KMS-11 (cell line): ENCODE data around the gene MACIR.

Source experiments
- H2AFZ ChIP-seq: fragments of 200-600 bp; sonication (generic); 2 replicates; pipeline ENCODE4 v1.6.1; 2016; ENCODE audit warnings: antibody characterized with exemption, mixed run types, low read depth
- H3K27ac ChIP-seq: fragments of 200-600 bp; sonication (generic); 2 replicates; pipeline ENCODE4 v1.6.1; 2016; ENCODE audit warnings: mild to moderate bottlenecking, mixed run types
- H3K27me3 ChIP-seq: fragments of 200-600 bp; sonication (generic); 2 replicates; pipeline ENCODE4 v1.6.1; 2017; ENCODE audit warnings: mild to moderate bottlenecking, low read depth, mixed run types, moderate library complexity; ENCODE audit not compliant: insufficient read depth
- H3K36me3 ChIP-seq: fragments of 200-600 bp; sonication (generic); 2 replicates; pipeline ENCODE4 v1.6.1; 2017; ENCODE audit warnings: mild to moderate bottlenecking, mixed run types; ENCODE audit not compliant: insufficient read depth
- H3K4me1 ChIP-seq: fragments of 200-600 bp; sonication (generic); 2 replicates; pipeline ENCODE4 v1.6.1; 2016; ENCODE audit warnings: mild to moderate bottlenecking, low read depth, mixed run types; ENCODE audit not compliant: poor library complexity, severe bottlenecking
- H3K4me2 ChIP-seq: fragments of 200-600 bp; sonication (generic); 2 replicates; pipeline ENCODE4 v1.7.0; 2016; ENCODE audit warnings: mild to moderate bottlenecking, mixed run types
- H3K4me3 ChIP-seq: fragments of 200-600 bp; sonication (generic); IDR thresholded peaks from 2 replicates; pipeline ENCODE4 v1.6.1; 2017; ENCODE audit warnings: low read depth, low read length, mixed read lengths; ENCODE audit not compliant: insufficient read depth
- H3K79me2 ChIP-seq: fragments of 200-600 bp; sonication (generic); 2 replicates; pipeline ENCODE4 v1.6.1; 2016; ENCODE audit warnings: low read depth, mixed run types; ENCODE audit not compliant: insufficient read depth
- H3K9ac ChIP-seq: fragments of 200-600 bp; sonication (generic); 2 replicates; pipeline ENCODE4 v1.6.1; 2016; ENCODE audit warnings: mild to moderate bottlenecking, mixed run types
- H4K20me1 ChIP-seq: fragments of 200-600 bp; sonication (generic); 2 replicates; pipeline ENCODE4 v1.6.1; 2016; ENCODE audit warnings: mild to moderate bottlenecking, mixed run types; ENCODE audit not compliant: insufficient read depth
- TF ChIP-seq, protein P1 (sequence below): fragments of 200-600 bp; sonication (generic); conservative IDR thresholded peaks from 2 replicates; pipeline ENCODE4 v1.6.1; 2017; ENCODE audit warnings: low read depth, mild to moderate bottlenecking, antibody characterized with exemption, low read length, moderate library complexity, mixed read lengths

Gene MACIR

DNA sequence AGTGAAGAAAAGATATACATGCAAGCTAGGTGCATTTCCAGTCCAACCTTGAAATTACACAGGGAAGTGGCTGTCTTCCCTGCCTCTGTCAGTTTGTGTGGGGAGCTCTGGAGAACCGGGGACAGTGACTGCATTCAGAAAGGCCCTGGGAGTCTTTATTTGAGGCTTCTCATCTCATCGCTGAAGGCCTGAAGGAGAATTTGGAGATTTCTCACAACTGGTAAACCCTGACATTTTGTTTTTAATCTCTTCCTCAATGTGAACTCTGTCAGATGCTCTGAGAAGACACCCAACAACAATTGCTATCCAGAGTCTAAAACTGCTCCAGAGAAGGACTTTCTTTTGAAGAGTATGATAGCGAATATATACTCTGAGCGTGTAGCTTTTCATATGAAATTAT, 33.0 kb downstream of the MACIR start:
- Histone ChIP-seq H3K79me2 (no peaks in the 10 kb centered on the region), H3K4me2 (no peak overlapping the region), H3K27ac (no peak overlapping the region), H3K9ac (no peak overlapping the region), H3K4me3 (no peak overlapping the region), H3K27me3 (no peaks in the 10 kb centered on the region), H4K20me1 (no peaks in the 10 kb centered on the region), H3K4me1 (no peaks in the 10 kb centered on the region), H3K36me3 (no peaks in the 10 kb centered on the region), H2AFZ (no peak overlapping the region)
- TF ChIP-seq, protein P1, sequence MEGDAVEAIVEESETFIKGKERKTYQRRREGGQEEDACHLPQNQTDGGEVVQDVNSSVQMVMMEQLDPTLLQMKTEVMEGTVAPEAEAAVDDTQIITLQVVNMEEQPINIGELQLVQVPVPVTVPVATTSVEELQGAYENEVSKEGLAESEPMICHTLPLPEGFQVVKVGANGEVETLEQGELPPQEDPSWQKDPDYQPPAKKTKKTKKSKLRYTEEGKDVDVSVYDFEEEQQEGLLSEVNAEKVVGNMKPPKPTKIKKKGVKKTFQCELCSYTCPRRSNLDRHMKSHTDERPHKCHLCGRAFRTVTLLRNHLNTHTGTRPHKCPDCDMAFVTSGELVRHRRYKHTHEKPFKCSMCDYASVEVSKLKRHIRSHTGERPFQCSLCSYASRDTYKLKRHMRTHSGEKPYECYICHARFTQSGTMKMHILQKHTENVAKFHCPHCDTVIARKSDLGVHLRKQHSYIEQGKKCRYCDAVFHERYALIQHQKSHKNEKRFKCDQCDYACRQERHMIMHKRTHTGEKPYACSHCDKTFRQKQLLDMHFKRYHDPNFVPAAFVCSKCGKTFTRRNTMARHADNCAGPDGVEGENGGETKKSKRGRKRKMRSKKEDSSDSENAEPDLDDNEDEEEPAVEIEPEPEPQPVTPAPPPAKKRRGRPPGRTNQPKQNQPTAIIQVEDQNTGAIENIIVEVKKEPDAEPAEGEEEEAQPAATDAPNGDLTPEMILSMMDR, result no peak

DNA sequence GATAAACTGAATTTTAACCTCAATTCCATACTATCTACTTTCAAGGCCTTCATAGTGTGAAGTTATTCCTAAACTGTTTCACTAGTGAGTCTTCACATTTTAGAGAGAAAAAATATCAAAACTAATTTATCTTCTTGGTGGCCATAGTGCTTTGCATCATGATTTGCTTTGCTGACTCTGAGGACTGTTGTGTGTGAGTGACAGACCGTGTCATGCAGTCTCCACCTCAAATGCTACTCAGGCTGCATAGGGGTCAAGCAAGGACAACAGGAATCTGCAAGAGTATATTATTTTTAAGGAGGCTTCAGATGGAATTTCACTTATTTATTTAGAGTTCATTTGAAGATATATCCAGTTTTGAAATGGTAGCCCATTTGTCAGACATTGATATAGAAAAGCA, 34.5 kb downstream of the MACIR start:
- Histone ChIP-seq H2AFZ (no peak overlapping the region), H3K27me3 (no peaks in the 10 kb centered on the region), H3K4me1 (no peaks in the 10 kb centered on the region), H3K27ac (no peak overlapping the region), H3K4me3 (no peak overlapping the region), H3K36me3 (no peaks in the 10 kb centered on the region), H4K20me1 (no peaks in the 10 kb centered on the region), H3K4me2 (no peak overlapping the region), H3K79me2 (no peaks in the 10 kb centered on the region), H3K9ac (no peak overlapping the region)
- TF ChIP-seq, protein P1, result no peak

DNA sequence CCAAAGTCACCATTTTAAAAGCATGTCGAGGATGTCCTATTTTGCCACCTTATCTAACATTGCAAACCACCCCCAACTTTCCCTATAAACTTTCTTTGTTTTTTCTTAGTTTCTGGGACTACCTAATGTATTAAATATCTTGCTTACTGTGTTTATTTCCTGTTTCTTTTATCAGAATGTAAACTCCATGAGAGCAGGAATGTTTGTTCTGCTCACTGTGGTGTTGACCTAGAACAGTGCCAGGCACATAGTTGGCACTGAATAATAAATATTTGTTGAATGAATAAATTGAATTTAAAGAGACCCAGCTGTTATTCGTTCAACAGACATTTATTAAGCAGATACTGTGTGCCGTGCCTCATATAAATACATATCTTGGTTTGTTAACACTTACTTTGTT, 35.2 kb downstream of the MACIR start:
- Histone ChIP-seq H3K4me3 (no peak overlapping the region), H3K4me2 (no peak overlapping the region), H3K79me2 (no peaks in the 10 kb centered on the region), H3K36me3 (no peaks in the 10 kb centered on the region), H3K27me3 (no peaks in the 10 kb centered on the region), H3K4me1 (no peaks in the 10 kb centered on the region), H3K9ac (no peak overlapping the region), H2AFZ (no peak overlapping the region), H4K20me1 (no peaks in the 10 kb centered on the region), H3K27ac (no peak overlapping the region)
- TF ChIP-seq, protein P1, result no peak

DNA sequence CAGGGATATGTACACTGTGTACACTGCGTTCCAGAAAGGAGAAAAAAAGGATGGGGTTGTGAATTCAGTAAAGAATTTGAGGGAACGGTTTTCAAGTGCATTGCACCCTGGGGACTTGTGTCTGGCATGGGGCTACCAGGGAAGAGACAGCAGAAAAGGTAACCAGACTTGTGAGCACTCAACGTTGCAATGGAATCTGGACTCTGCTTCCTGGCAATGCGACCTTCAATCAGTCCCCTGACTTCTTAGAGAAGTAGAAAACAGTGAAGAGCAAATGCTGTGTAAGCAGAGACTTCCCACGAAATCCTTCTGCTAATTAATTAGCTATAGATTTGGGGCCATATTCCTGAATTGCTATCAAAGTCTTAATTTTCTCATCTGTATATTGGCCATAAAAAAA, 36.3 kb downstream of the MACIR start:
- Histone ChIP-seq H3K4me1 (no peaks in the 10 kb centered on the region), H3K79me2 (no peaks in the 10 kb centered on the region), H3K4me2 (no peak overlapping the region), H3K9ac (no peak overlapping the region), H3K36me3 (no peaks in the 10 kb centered on the region), H2AFZ (no peak overlapping the region), H3K4me3 (no peak overlapping the region), H4K20me1 (no peaks in the 10 kb centered on the region), H3K27me3 (no peaks in the 10 kb centered on the region), H3K27ac (no peak overlapping the region)
- TF ChIP-seq, protein P1, result no peak

DNA sequence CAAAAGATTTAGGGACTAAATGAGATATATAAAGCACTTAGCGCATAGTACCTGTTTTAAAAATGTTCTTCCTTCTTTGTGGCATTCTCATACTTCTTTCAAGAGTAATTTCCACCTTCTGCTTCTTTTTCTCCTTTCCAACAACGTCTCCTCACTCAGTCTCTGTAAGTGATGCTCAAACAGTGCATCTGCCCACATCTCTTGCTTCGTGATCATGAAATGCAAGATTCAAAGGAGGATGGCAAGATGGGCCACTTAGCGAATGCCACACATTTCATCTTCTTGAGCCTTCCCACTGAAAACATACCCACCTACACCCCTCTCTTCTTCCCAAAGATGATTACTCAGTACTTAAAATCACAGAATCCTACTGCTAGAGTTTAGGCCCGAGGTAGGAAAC, 36.9 kb downstream of the MACIR start:
- TF ChIP-seq, protein P1, result no peak
- H3K9ac ChIP-seq, result no peak overlapping the region
- H3K4me3 ChIP-seq, result no peak overlapping the region
- no peaks in the 10 kb centered on the region for H3K36me3 ChIP-seq
- H4K20me1 ChIP-seq, result no peaks in the 10 kb centered on the region
- no peak overlapping the region for H3K27ac ChIP-seq
- no peaks in the 10 kb centered on the region for H3K4me1 ChIP-seq
- no peaks in the 10 kb centered on the region for H3K27me3 ChIP-seq
- H3K79me2 ChIP-seq, result no peaks in the 10 kb centered on the region
- H3K4me2 ChIP-seq, result no peak overlapping the region
- no peak overlapping the region for H2AFZ ChIP-seq
